ENCODE results near the gene TTC9C. TPM values are rescaled to one million over a fixed set of nuclear protein-coding genes. Genes with fewer than 3 reads are reported as not detected.

TTC9C gene
- total and polyA plus RNA-seq, 2 of the 8 experiments (the other 6 are each of a cell fraction or from before 2014, with no cell fraction given) = 25.4 to 34.1 TPM

DNA sequence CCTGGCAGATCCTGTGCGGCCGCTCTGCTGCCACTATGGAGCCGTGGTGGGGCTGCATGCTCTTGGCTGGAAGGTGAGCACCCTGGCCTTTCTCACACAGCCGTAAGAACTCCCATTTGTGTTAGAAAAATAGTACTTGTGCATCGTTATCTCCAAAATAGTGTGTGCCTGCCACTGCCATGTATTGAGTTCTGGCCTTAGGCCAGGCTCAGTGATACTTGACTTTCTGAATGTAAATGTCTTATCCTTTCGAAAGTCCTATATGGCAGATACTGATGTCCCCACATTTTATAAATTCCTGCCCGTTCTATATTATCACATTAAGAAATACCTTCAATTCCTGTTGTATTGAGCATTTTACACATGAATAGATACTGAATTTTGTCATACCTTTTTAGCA, 54.5 kb downstream of the TTC9C start:
- H4K5ac ChIP-seq (ENCODE audit: insufficient read length, low read depth, low read length) = no peak overlapping the region
- H3K14ac ChIP-seq (ENCODE audit: insufficient read length) = no peak overlapping the region
- no peak overlapping the region for H2AFZ ChIP-seq (ENCODE audit: low read length)
- H3K79me1 ChIP-seq (ENCODE audit: low read depth, low read length) = no peaks in the 10 kb centered on the region
- no peak overlapping the region for H3K4me3 ChIP-seq (ENCODE audit: extremely low read depth in 1 of 4, insufficient read depth in 2 of 4, low read depth in 3 of 4, low read length in 4 of 4)
- H3K23me2 ChIP-seq (ENCODE audit: low read depth, low read length) = no peaks in the 10 kb centered on the region; the same call in 1 of the 2 replicates
- H3K79me2 ChIP-seq (ENCODE audit: control insufficient read depth in 1 of 2, insufficient read depth in 2 of 2, low read length in 2 of 2) = no peaks in the 10 kb centered on the region
- no peak overlapping the region for H2BK5ac ChIP-seq (ENCODE audit: low read depth, low read length)
- H3K9ac ChIP-seq (replicated peaks in 1 of 4; ENCODE audit: extremely low read depth in 1 of 4, low read depth in 3 of 4, low read length in 3 of 4) = no peak overlapping the region
- H2BK120ac ChIP-seq (replicated peaks; ENCODE audit: low read depth, low read length) = no peak overlapping the region
- 95% methylated on average over 7 of the region's 7 CpGs; no CpG with 5 or more reads in 1 of the 2 experiments for WGBS, 2 experiments (ENCODE audit: extremely low coverage in 1 of 2, insufficient coverage in 1 of 2, insufficient read length in 1 of 2, insufficient replicate concordance in 2 of 2, low coverage in 1 of 2, low lambda C conversion rate in 2 of 2, missing lambda C conversion rate in 1 of 2)
- DNase-seq (ENCODE audit: low read depth in 1 of 2, low spot score in 2 of 2) = no peak
- peaks cover 0 to 2% (median 0%) of the 10 kb centered on the region in 4 experiments; a peak in 2 of 7 replicates for H3K4me1 ChIP-seq (replicated peaks in 1 of 4; ENCODE audit: control insufficient read depth in 3 of 4, insufficient read depth in 4 of 4, low read length in 3 of 4)
- no peak overlapping the region for H3K4me2 ChIP-seq (ENCODE audit: insufficient read depth in 1 of 2, low read depth in 2 of 2, low read length in 2 of 2)
- H3K56ac ChIP-seq (replicated peaks; ENCODE audit: insufficient read length, low read depth, low read length) = no peak overlapping the region
- H2AK5ac ChIP-seq (ENCODE audit: low read depth, low read length) = no peak overlapping the region
- H3K18ac ChIP-seq (ENCODE audit: extremely low read depth, low read length) = no peak overlapping the region
- H3K36me3 ChIP-seq (ENCODE audit: control insufficient read depth in 2 of 4, insufficient read depth in 4 of 4, low read length in 3 of 4) = peaks cover 4 to 18% (median 14%) of the 10 kb centered on the region in 4 experiments; a peak in 7 of 8 replicates
- H3K23ac ChIP-seq (ENCODE audit: insufficient read length) = no peak overlapping the region
- no peak overlapping the region for H2BK15ac ChIP-seq (ENCODE audit: low read length)
- no peak overlapping the region for H2BK20ac ChIP-seq (ENCODE audit: low read length)
- FAIRE-seq = no peak
- ChIA-PET CTCF (ENCODE audit: partially characterized antibody) (no interaction called here), POLR2A (ENCODE audit: partially characterized antibody) (interaction anchor here (0.8 to 15.9 kb wide), 4 partner anchors 11 to 140 kb away, joined by 3 to 251 read pairs (median 4); partner anchors contain the start of gene NXF1)
- no peak overlapping the region for H4K8ac ChIP-seq (ENCODE audit: extremely low read depth, insufficient read depth, low read length)
- no peak overlapping the region for H3K4ac ChIP-seq (replicated peaks; ENCODE audit: insufficient read length, low read depth, low read length)
- H2BK12ac ChIP-seq (ENCODE audit: low read depth, low read length) = no peak overlapping the region
- no peak overlapping the region for H4K91ac ChIP-seq (replicated peaks; ENCODE audit: insufficient read length, low read length)
- H4K20me1 ChIP-seq (replicated peaks in 1 of 2; ENCODE audit: control insufficient read depth in 1 of 2, insufficient read depth in 2 of 2, low read length in 2 of 2) = peaks cover 2 to 3% of the 10 kb centered on the region in 2 experiments
- H3K27me3 ChIP-seq (replicated peaks in 1 of 4; ENCODE audit: control insufficient read depth in 3 of 4, extremely low read depth in 1 of 4, insufficient read depth in 3 of 4, low read length in 3 of 4) = no peaks in the 10 kb centered on the region
- H3K9me3 ChIP-seq (ENCODE audit: insufficient read depth in 2 of 2, low read depth in 1 of 2, low read length in 1 of 2) = no peaks in the 10 kb centered on the region
- H3K27ac ChIP-seq (ENCODE audit: low read depth, low read length) = no peak overlapping the region
- no peak for TF ChIP-seq SRF (IDR thresholded peaks at IDR 0.05; ENCODE audit: low read depth, low read length)
- TF ChIP-seq SUZ12 (IDR thresholded peaks at IDR 0.05; ENCODE audit: low read length) = no peak
- TF ChIP-seq BRCA1 (IDR thresholded peaks at IDR 0.05; ENCODE audit: low read depth, low read length) = no peak
- TF ChIP-seq BCL11A (IDR thresholded peaks at IDR 0.05; ENCODE audit: low read depth in 2 of 2, low read length in 2 of 2) = no peak
- no peak for TF ChIP-seq RNF2 (IDR thresholded peaks at IDR 0.05; ENCODE audit: borderline replicate concordance, low read depth, low read length, missing control alignments, poor library complexity, severe bottlenecking)
- TF ChIP-seq, protein P1, sequence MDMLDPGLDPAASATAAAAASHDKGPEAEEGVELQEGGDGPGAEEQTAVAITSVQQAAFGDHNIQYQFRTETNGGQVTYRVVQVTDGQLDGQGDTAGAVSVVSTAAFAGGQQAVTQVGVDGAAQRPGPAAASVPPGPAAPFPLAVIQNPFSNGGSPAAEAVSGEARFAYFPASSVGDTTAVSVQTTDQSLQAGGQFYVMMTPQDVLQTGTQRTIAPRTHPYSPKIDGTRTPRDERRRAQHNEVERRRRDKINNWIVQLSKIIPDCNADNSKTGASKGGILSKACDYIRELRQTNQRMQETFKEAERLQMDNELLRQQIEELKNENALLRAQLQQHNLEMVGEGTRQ (IDR thresholded peaks at IDR 0.05; ENCODE audit: low read length) = no peak
- no peak for TF ChIP-seq PHF8 (conservative IDR thresholded peaks at IDR 0.05; ENCODE audit: low read depth, low read length)
- no peak for TF ChIP-seq KDM1A (IDR thresholded peaks at IDR 0.05; ENCODE audit: borderline replicate concordance, low read length)
- TF ChIP-seq TEAD4 (IDR thresholded peaks at IDR 0.05; ENCODE audit: low read depth, low read length) = no peak
- TF ChIP-seq, protein P2, sequence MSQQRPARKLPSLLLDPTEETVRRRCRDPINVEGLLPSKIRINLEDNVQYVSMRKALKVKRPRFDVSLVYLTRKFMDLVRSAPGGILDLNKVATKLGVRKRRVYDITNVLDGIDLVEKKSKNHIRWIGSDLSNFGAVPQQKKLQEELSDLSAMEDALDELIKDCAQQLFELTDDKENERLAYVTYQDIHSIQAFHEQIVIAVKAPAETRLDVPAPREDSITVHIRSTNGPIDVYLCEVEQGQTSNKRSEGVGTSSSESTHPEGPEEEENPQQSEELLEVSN (IDR thresholded peaks at IDR 0.05) = no peak
- TF ChIP-seq SIRT6 (IDR thresholded peaks at IDR 0.05; ENCODE audit: low read length) = no peak
- TF ChIP-seq CTBP2 (IDR thresholded peaks at IDR 0.05; ENCODE audit: borderline replicate concordance, insufficient read depth, insufficient read length, low read length) = no peak

Data from H1 (cell line).